GM23338 (cell line): ENCODE measurements around the gene ZBTB20. TPM values are rescaled to one million over a fixed set of nuclear protein-coding genes. Genes with fewer than 3 reads are reported as not detected.
A peak's percentile ranks its signal among the peaks of the same experiment; 100 is the strongest.

Experiments used
- ATAC-seq: fragments of 200-7000 bp; cut with Tn5 transposase; 3 replicates; pipeline ENCODE4 v1.9.1; 2020
- DNase-seq: peaks from one replicate; pipeline ENCODE4 v3.0.0-alpha.2; 2015; ENCODE audit warnings: low spot score
- H2AFZ ChIP-seq: fragments of 200-600 bp; sonication (generic); 2 replicates; pipeline ENCODE4 v1.8.0; 2016; ENCODE audit warnings: antibody characterized with exemption, mild to moderate bottlenecking, moderate library complexity
- H3F3A ChIP-seq: fragments of 200-600 bp; sonication (generic); replicated peaks from 2 replicates; pipeline ENCODE4 v1.8.0; 2017; ENCODE audit warnings: antibody characterized with exemption, mixed run types, low read depth
- H3K27ac ChIP-seq: fragments of 200-600 bp; sonication (generic); 2 replicates; pipeline ENCODE4 v1.6.1; 2016; ENCODE audit warnings: low read depth
- H3K27me3 ChIP-seq: fragments of 200-600 bp; sonication (generic); 2 replicates; pipeline ENCODE4 v1.8.0; 2016; ENCODE audit warnings: mild to moderate bottlenecking, mixed run types, moderate library complexity; ENCODE audit not compliant: insufficient read depth
- H3K36me3 ChIP-seq: fragments of 200-600 bp; sonication (generic); 2 replicates; pipeline ENCODE4 v1.8.0; 2016; ENCODE audit warnings: mild to moderate bottlenecking; ENCODE audit not compliant: insufficient read depth
- H3K4me1 ChIP-seq: fragments of 200-600 bp; sonication (generic); 2 replicates; pipeline ENCODE4 v1.8.0; 2016; ENCODE audit warnings: mild to moderate bottlenecking, moderate library complexity; ENCODE audit not compliant: insufficient read depth
- H3K4me2 ChIP-seq: fragments of 200-600 bp; sonication (generic); 2 replicates; pipeline ENCODE4 v1.7.1; 2017; ENCODE audit warnings: mixed run types
- H3K4me3 ChIP-seq: fragments of 200-600 bp; sonication (generic); 2 replicates; pipeline ENCODE4 v1.6.1; 2016; ENCODE audit warnings: mixed run types
- H3K79me2 ChIP-seq: fragments of 200-600 bp; sonication (generic); replicated peaks from 2 replicates; pipeline ENCODE4 v1.8.0; 2017; ENCODE audit warnings: mild to moderate bottlenecking; ENCODE audit not compliant: insufficient read depth
- H3K9me2 ChIP-seq: fragments of 200-600 bp; sonication (generic); 2 replicates; pipeline ENCODE4 v1.8.0; 2017; ENCODE audit not compliant: insufficient read depth
- H4K20me1 ChIP-seq: fragments of 200-600 bp; sonication (generic); replicated peaks from 2 replicates; pipeline ENCODE4 v1.8.0; 2017; ENCODE audit warnings: mild to moderate bottlenecking; ENCODE audit not compliant: insufficient read depth
- H3K27ac Mint-ChIP-seq: 2 replicates; pipeline ENCODE4 v1.8.0; 2020; ENCODE audit warnings: inconsistent platforms, mild to moderate bottlenecking, moderate library complexity, mixed read lengths
- H3K27me3 Mint-ChIP-seq: 3 replicates; pipeline ENCODE4 v1.8.0; 2022; ENCODE audit warnings: low read depth, mild to moderate bottlenecking, moderate library complexity, mixed read lengths, inconsistent platforms; ENCODE audit not compliant: insufficient read depth, poor library complexity
- H3K36me3 Mint-ChIP-seq: 3 replicates; pipeline ENCODE4 v1.8.0; 2021; ENCODE audit warnings: low read depth, mild to moderate bottlenecking, inconsistent platforms, moderate library complexity, mixed read lengths
- H3K4me1 Mint-ChIP-seq: 3 replicates; pipeline ENCODE4 v1.8.0; 2020; ENCODE audit warnings: mild to moderate bottlenecking, inconsistent platforms, mixed read lengths
- H3K4me3 Mint-ChIP-seq: 3 replicates; pipeline ENCODE4 v1.8.0; 2021; ENCODE audit warnings: moderate library complexity, mild to moderate bottlenecking, inconsistent platforms, mixed read lengths
- H3K9me3 Mint-ChIP-seq: 3 replicates; pipeline ENCODE4 v1.8.0; 2020; ENCODE audit warnings: moderate library complexity, mild to moderate bottlenecking, inconsistent platforms, mixed read lengths
- CREB1 ChIP-seq: fragments of 250-450 bp; sonication (Bioruptor Pico); IDR thresholded peaks from 2 replicates; pipeline ENCODE4 v1.5.0; 2020; ENCODE audit warnings: low read depth, mild to moderate bottlenecking, moderate library complexity
- EZH2 ChIP-seq: fragments of 200-600 bp; sonication (generic); IDR thresholded peaks from one replicate; pipeline ENCODE4 v1.8.0; 2017; ENCODE audit warnings: antibody characterized with exemption, mild to moderate bottlenecking, low read depth; ENCODE audit not compliant: unreplicated experiment
- JUNB ChIP-seq: IDR thresholded peaks from one replicate; pipeline ENCODE4 v1.6.1; 2016; ENCODE audit warnings: antibody characterized with exemption; ENCODE audit not compliant: unreplicated experiment
- NANOG ChIP-seq: IDR thresholded peaks from 2 replicates; pipeline ENCODE4 v1.6.1; 2016; ENCODE audit warnings: antibody characterized with exemption, borderline replicate concordance
- REST ChIP-seq: IDR thresholded peaks from one replicate; pipeline ENCODE4 v1.6.1; 2018; ENCODE audit warnings: antibody characterized with exemption; ENCODE audit not compliant: unreplicated experiment
- polyA plus RNA-seq: library from polyadenylated mRNA; unstranded; fragments of >200 nt; fragmentation: Nextera tagmentation; extraction: Ambion mirVana; gene quantifications from 2 replicates; pipeline ENCODE4 v1.2.1, GENCODE V29; 2016
- total RNA-seq: library from RNA; depleted of rRNA; stranded (reverse); fragments of >200 nt; shearing (Covaris generic); gene quantifications from 2 replicates; pipeline ENCODE4 v1.2.3, GENCODE V29; 2014
- TF ChIP-seq, protein P1 (sequence below): fragments of 250-450 bp; sonication (Bioruptor Pico); IDR thresholded peaks from 2 replicates; pipeline ENCODE4 v1.5.0; 2020; ENCODE audit warnings: mild to moderate bottlenecking, moderate library complexity

ZBTB20 gene
- total and polyA plus RNA-seq, 2 experiments from 2014 or later, result 2.0 to 3.3 TPM

DNA sequence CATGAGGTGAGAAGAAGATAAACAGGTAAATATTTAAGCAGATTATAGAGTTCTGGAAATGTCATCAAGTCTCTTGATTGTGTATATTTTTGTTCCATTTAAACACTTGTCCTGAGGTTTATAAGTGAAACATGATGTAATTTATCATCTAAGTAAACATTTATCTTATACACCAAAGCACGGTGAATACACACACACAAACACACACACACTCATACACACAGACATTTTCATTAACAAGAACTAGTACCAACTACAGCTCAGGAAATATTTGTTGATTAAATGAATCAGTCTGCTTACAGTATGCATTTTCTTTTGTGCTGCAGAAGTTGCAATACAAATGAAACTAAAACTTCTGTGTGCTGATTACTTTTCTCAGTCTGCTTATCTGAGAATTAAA, 357.3 kb downstream of the ZBTB20 start (continued):
- TF ChIP-seq, protein P1, sequence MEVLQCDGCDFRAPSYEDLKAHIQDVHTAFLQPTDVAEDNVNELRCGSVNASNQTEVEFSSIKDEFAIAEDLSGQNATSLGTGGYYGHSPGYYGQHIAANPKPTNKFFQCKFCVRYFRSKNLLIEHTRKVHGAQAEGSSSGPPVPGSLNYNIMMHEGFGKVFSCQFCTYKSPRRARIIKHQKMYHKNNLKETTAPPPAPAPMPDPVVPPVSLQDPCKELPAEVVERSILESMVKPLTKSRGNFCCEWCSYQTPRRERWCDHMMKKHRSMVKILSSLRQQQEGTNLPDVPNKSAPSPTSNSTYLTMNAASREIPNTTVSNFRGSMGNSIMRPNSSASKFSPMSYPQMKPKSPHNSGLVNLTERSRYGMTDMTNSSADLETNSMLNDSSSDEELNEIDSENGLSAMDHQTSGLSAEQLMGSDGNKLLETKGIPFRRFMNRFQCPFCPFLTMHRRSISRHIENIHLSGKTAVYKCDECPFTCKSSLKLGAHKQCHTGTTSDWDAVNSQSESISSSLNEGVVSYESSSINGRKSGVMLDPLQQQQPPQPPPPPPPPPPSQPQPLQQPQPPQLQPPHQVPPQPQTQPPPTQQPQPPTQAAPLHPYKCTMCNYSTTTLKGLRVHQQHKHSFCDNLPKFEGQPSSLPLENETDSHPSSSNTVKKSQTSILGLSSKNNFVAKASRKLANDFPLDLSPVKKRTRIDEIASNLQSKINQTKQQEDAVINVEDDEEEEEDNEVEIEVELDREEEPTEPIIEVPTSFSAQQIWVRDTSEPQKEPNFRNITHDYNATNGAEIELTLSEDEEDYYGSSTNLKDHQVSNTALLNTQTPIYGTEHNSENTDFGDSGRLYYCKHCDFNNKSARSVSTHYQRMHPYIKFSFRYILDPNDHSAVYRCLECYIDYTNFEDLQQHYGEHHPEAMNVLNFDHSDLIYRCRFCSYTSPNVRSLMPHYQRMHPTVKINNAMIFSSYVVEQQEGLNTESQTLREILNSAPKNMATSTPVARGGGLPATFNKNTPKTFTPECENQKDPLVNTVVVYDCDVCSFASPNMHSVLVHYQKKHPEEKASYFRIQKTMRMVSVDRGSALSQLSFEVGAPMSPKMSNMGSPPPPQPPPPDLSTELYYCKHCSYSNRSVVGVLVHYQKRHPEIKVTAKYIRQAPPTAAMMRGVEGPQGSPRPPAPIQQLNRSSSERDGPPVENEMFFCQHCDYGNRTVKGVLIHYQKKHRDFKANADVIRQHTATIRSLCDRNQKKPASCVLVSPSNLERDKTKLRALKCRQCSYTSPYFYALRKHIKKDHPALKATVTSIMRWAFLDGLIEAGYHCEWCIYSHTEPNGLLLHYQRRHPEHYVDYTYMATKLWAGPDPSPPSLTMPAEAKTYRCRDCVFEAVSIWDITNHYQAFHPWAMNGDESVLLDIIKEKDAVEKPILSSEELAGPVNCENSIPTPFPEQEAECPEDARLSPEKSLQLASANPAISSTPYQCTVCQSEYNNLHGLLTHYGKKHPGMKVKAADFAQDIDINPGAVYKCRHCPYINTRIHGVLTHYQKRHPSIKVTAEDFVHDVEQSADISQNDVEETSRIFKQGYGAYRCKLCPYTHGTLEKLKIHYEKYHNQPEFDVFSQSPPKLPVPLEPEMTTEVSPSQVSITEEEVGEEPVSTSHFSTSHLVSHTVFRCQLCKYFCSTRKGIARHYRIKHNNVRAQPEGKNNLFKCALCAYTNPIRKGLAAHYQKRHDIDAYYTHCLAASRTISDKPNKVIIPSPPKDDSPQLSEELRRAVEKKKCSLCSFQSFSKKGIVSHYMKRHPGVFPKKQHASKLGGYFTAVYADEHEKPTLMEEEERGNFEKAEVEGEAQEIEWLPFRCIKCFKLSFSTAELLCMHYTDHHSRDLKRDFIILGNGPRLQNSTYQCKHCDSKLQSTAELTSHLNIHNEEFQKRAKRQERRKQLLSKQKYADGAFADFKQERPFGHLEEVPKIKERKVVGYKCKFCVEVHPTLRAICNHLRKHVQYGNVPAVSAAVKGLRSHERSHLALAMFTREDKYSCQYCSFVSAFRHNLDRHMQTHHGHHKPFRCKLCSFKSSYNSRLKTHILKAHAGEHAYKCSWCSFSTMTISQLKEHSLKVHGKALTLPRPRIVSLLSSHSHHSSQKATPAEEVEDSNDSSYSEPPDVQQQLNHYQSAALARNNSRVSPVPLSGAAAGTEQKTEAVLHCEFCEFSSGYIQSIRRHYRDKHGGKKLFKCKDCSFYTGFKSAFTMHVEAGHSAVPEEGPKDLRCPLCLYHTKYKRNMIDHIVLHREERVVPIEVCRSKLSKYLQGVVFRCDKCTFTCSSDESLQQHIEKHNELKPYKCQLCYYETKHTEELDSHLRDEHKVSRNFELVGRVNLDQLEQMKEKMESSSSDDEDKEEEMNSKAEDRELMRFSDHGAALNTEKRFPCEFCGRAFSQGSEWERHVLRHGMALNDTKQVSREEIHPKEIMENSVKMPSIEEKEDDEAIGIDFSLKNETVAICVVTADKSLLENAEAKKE (CRISPR knock-in tag), result no peak
- TF ChIP-seq CREB1 (CRISPR knock-in tag) (no peak), REST (no peak), EZH2 (no peak)

- H3K79me2 ChIP-seq, result no peaks in the 10 kb centered on the region
- H3K9me3 Mint-ChIP-seq, result no peaks in the 10 kb centered on the region
- no peak for TF ChIP-seq CREB1 (CRISPR knock-in tag)
- no peak for TF ChIP-seq NANOG
- TF ChIP-seq, protein P1 (CRISPR knock-in tag), result no peak
- no peak for TF ChIP-seq JUNB
Observed at GRCh38 chr3:114775395-114775794, 371.7 kb downstream of the ZBTB20 start.

More at GRCh38 chr3:114775395-114775794, 371.7 kb downstream of the ZBTB20 start:
- Histone ChIP-seq H3K36me3 (no peaks in the 10 kb centered on the region), H3K9me2 (no peaks in the 10 kb centered on the region), H3K27ac (no peak overlapping the region), H3F3A (no peaks in the 10 kb centered on the region), H3K4me1 (no peaks in the 10 kb centered on the region), H3K4me2 (no peak overlapping the region), H2AFZ (no peak overlapping the region), H3K27me3 (no peaks in the 10 kb centered on the region), H3K4me3 (no peak overlapping the region), H4K20me1 (no peaks in the 10 kb centered on the region)
- H3K4me3 Mint-ChIP-seq, result no peak overlapping the region
- ATAC-seq (no peak), DNase-seq (no peak)
- peaks cover 2% of the 10 kb centered on the region for H3K27me3 Mint-ChIP-seq
- H3K36me3 Mint-ChIP-seq, result no peaks in the 10 kb centered on the region
- H3K4me1 Mint-ChIP-seq, result no peaks in the 10 kb centered on the region
- peak overlapping the region; percentile 26; the same call in 1 of the 2 replicates for H3K27ac Mint-ChIP-seq
